GM06990 (cell line): ENCODE data around the gene HMCN1.

Experiments
- DNase-seq: peaks from one replicate; pipeline ENCODE4 v3.0.0-alpha.2; 2011; ENCODE audit not compliant: insufficient read length; ENCODE audit errors: extremely low read depth
- H3K27me3 ChIP-seq: replicated peaks from 2 replicates; pipeline ENCODE4 v1.6.0; 2011; ENCODE audit warnings: low read length; ENCODE audit not compliant: control insufficient read depth, insufficient read depth
- H3K36me3 ChIP-seq: 2 replicates; pipeline ENCODE4 v1.5.1; 2011; ENCODE audit warnings: low read length; ENCODE audit not compliant: control insufficient read depth, insufficient read depth
- H3K4me3 ChIP-seq: replicated peaks from 2 replicates; pipeline ENCODE4 v1.5.1; 2011; ENCODE audit warnings: low read depth, mild to moderate bottlenecking, control low read depth, low read length
- CTCF ChIP-seq: IDR thresholded peaks from 2 replicates; pipeline ENCODE4 v1.5.1; 2011; ENCODE audit warnings: low read length, control low read depth, mild to moderate bottlenecking, inconsistent platforms; ENCODE audit not compliant: insufficient read depth, poor library complexity, severe bottlenecking

Gene HMCN1

GRCh38 chr1:186078245-186078644 is 344.1 kb downstream of the HMCN1 start:
- no peaks in the 10 kb centered on the region for H3K36me3 ChIP-seq
- H3K27me3 ChIP-seq = no peaks in the 10 kb centered on the region
- TF ChIP-seq CTCF = no peak
- DNase-seq = peak; percentile 49
- no peak overlapping the region for H3K4me3 ChIP-seq

- Histone ChIP-seq H3K27me3 (no peaks in the 10 kb centered on the region), H3K36me3 (no peaks in the 10 kb centered on the region), H3K4me3 (no peak overlapping the region)
- TF ChIP-seq CTCF = no peak
- no peak for DNase-seq
These were observed 345.0 kb downstream of the HMCN1 start for GRCh38 chr1:186079084-186079684.

GRCh38 chr1:186082235-186082937 is 348.2 kb downstream of the HMCN1 start:
- peak; percentile 63 for DNase-seq
- Histone ChIP-seq H3K4me3 (no peak overlapping the region), H3K36me3 (no peaks in the 10 kb centered on the region), H3K27me3 (no peaks in the 10 kb centered on the region)
- no peak for TF ChIP-seq CTCF

- no peaks in the 10 kb centered on the region for H3K36me3 ChIP-seq
These were observed 352.4 kb downstream of the HMCN1 start for GRCh38 chr1:186086583-186086982.

GRCh38 chr1:186089940-186090339 is 355.7 kb downstream of the HMCN1 start:
- no peak overlapping the region for H3K4me3 ChIP-seq
- no peaks in the 10 kb centered on the region for H3K27me3 ChIP-seq
- DNase-seq = no peak
- TF ChIP-seq CTCF = no peak
- no peaks in the 10 kb centered on the region for H3K36me3 ChIP-seq

More at GRCh38 chr1:186086583-186086982, 352.4 kb downstream of the HMCN1 start:
- DNase-seq = no peak
- Histone ChIP-seq H3K27me3 (no peaks in the 10 kb centered on the region), H3K4me3 (no peak overlapping the region)
- no peak for TF ChIP-seq CTCF

GRCh38 chr1:186091222-186091720 is 357.1 kb downstream of the HMCN1 start:
- no peaks in the 10 kb centered on the region for H3K36me3 ChIP-seq
- DNase-seq = no peak
- H3K4me3 ChIP-seq = no peak overlapping the region
- no peak for TF ChIP-seq CTCF
- no peaks in the 10 kb centered on the region for H3K27me3 ChIP-seq
